ENCODE results near the gene KCP.
A peak's percentile ranks its signal among the peaks of the same experiment; 100 is the strongest.
"Not testable (repeated sequence)": the region's sequence is repeated elsewhere in the genome, so short reads cannot be mapped to it uniquely, and the experiment has no call there.

Gene KCP

GRCh38 chr7:128918016-128918665 lies 7.6 kb upstream of the KCP start:
- DNase-seq (ENCODE audit: insufficient read length) (no peak), FAIRE-seq (no peak)
- TF ChIP-seq POLR2A (IDR thresholded peaks at IDR 0.05; ENCODE audit: low read depth, low read length) (no peak), TAF1 (IDR thresholded peaks at IDR 0.05; ENCODE audit: borderline replicate concordance, low read depth, low read length) (no peak), POLR2AphosphoS5 (IDR thresholded peaks at IDR 0.05; ENCODE audit: low read depth, low read length) (no peak)

- DNase-seq (ENCODE audit: insufficient read length) (no peak), FAIRE-seq (peak; percentile 90)
- TF ChIP-seq POLR2A (IDR thresholded peaks at IDR 0.05; ENCODE audit: low read depth, low read length) (no peak), POLR2AphosphoS5 (IDR thresholded peaks at IDR 0.05; ENCODE audit: low read depth, low read length) (no peak), TAF1 (IDR thresholded peaks at IDR 0.05; ENCODE audit: borderline replicate concordance, low read depth, low read length) (no peak)
Observed at GRCh38 chr7:128917122-128917521, 6.6 kb upstream of the KCP start.

- FAIRE-seq (no peak), DNase-seq (ENCODE audit: insufficient read length) (no peak)
- TF ChIP-seq TAF1 (IDR thresholded peaks at IDR 0.05; ENCODE audit: borderline replicate concordance, low read depth, low read length): no peak
- no peak for TF ChIP-seq POLR2AphosphoS5 (IDR thresholded peaks at IDR 0.05; ENCODE audit: low read depth, low read length)
- no peak for TF ChIP-seq POLR2A (IDR thresholded peaks at IDR 0.05; ENCODE audit: low read depth, low read length)
Observed at GRCh38 chr7:128916643-128916915, 6.1 kb upstream of the KCP start.

- DNase-seq (ENCODE audit: insufficient read length): no peak
- TF ChIP-seq POLR2A (IDR thresholded peaks at IDR 0.05; ENCODE audit: low read depth, low read length) (no peak), TAF1 (IDR thresholded peaks at IDR 0.05; ENCODE audit: borderline replicate concordance, low read depth, low read length) (no peak), POLR2AphosphoS5 (IDR thresholded peaks at IDR 0.05; ENCODE audit: low read depth, low read length) (no peak)
- no peak for FAIRE-seq
Observed at GRCh38 chr7:128915841-128916642, 5.5 kb upstream of the KCP start.

- no peak for DNase-seq (ENCODE audit: insufficient read length)
- peak; percentile 76 for FAIRE-seq
- TF ChIP-seq POLR2A (IDR thresholded peaks at IDR 0.05; ENCODE audit: low read depth, low read length) (no peak), TAF1 (IDR thresholded peaks at IDR 0.05; ENCODE audit: borderline replicate concordance, low read depth, low read length) (no peak)
Observed at GRCh38 chr7:128915271-128915819, 4.8 kb upstream of the KCP start.

GRCh38 chr7:128914566-128915151 lies 4.2 kb upstream of the KCP start:
- FAIRE-seq: peak; percentile 81
- no peak for DNase-seq (ENCODE audit: insufficient read length)
- TF ChIP-seq POLR2A (IDR thresholded peaks at IDR 0.05; ENCODE audit: low read depth, low read length) (no peak), POLR2AphosphoS5 (IDR thresholded peaks at IDR 0.05; ENCODE audit: low read depth, low read length) (no peak), TAF1 (IDR thresholded peaks at IDR 0.05; ENCODE audit: borderline replicate concordance, low read depth, low read length) (no peak)

- no peak for FAIRE-seq
- no peak for DNase-seq (ENCODE audit: insufficient read length)
Observed at GRCh38 chr7:128913870-128914565, 3.5 kb upstream of the KCP start.

GRCh38 chr7:128912709-128913495 lies 2.4 kb upstream of the KCP start:
- FAIRE-seq: peak; percentile 78
- not testable (repeated sequence) for DNase-seq (ENCODE audit: insufficient read length)

More at GRCh38 chr7:128913870-128914565, 3.5 kb upstream of the KCP start:
- TF ChIP-seq POLR2A (IDR thresholded peaks at IDR 0.05; ENCODE audit: low read depth, low read length): no peak
- TF ChIP-seq POLR2AphosphoS5 (IDR thresholded peaks at IDR 0.05; ENCODE audit: low read depth, low read length): no peak
- TF ChIP-seq TAF1 (IDR thresholded peaks at IDR 0.05; ENCODE audit: borderline replicate concordance, low read depth, low read length): no peak

GRCh38 chr7:128912281-128912680 lies 1.8 kb upstream of the KCP start:
- TF ChIP-seq POLR2A (IDR thresholded peaks at IDR 0.05; ENCODE audit: low read depth, low read length) (no peak), POLR2AphosphoS5 (IDR thresholded peaks at IDR 0.05; ENCODE audit: low read depth, low read length) (no peak), TAF1 (IDR thresholded peaks at IDR 0.05; ENCODE audit: borderline replicate concordance, low read depth, low read length) (no peak)
- DNase-seq (ENCODE audit: insufficient read length): no peak
- FAIRE-seq: peak; percentile 71

GRCh38 chr7:128911423-128912031 lies 1.0 kb upstream of the KCP start:
- FAIRE-seq (no peak), DNase-seq (ENCODE audit: insufficient read length) (no peak)
- TF ChIP-seq POLR2AphosphoS5 (IDR thresholded peaks at IDR 0.05; ENCODE audit: low read depth, low read length) (no peak), POLR2A (IDR thresholded peaks at IDR 0.05; ENCODE audit: low read depth, low read length) (no peak), TAF1 (IDR thresholded peaks at IDR 0.05; ENCODE audit: borderline replicate concordance, low read depth, low read length) (no peak)

All from GM12892 (cell line).